BLaER1 (cell line): Measurements from ENCODE around the gene MPPED1.

Source experiments
- H3K27ac ChIP-seq: shearing (Covaris generic); formaldehyde crosslinking; 2 replicates; pipeline ENCODE4 v1.8.1; 2022
- H3K27me3 ChIP-seq: shearing (Covaris generic); formaldehyde crosslinking; 2 replicates; pipeline ENCODE4 v1.8.1; 2022
- H3K36me3 ChIP-seq: shearing (Covaris generic); formaldehyde crosslinking; 2 replicates; pipeline ENCODE4 v1.8.1; 2022
- H3K4me1 ChIP-seq: shearing (Covaris generic); formaldehyde crosslinking; 2 replicates; pipeline ENCODE4 v1.8.1; 2022
- H3K4me2 ChIP-seq: shearing (Covaris generic); formaldehyde crosslinking; 2 replicates; pipeline ENCODE4 v1.8.1; 2022
- H3K4me3 ChIP-seq: shearing (Covaris generic); formaldehyde crosslinking; 2 replicates; pipeline ENCODE4 v1.8.1; 2022
- H3K9ac ChIP-seq: shearing (Covaris generic); formaldehyde crosslinking; 2 replicates; pipeline ENCODE4 v1.8.1; 2022
- H3K9me3 ChIP-seq: shearing (Covaris generic); formaldehyde crosslinking; 2 replicates; pipeline ENCODE4 v1.8.1; 2022
- H4K20me1 ChIP-seq: shearing (Covaris generic); formaldehyde crosslinking; 2 replicates; pipeline ENCODE4 v1.8.1; 2022
- Cebpa-rat ChIP-seq: shearing (Covaris generic); IDR thresholded peaks from 2 replicates; pipeline ENCODE4 v1.8.1; 2022

MPPED1 gene

DNA sequence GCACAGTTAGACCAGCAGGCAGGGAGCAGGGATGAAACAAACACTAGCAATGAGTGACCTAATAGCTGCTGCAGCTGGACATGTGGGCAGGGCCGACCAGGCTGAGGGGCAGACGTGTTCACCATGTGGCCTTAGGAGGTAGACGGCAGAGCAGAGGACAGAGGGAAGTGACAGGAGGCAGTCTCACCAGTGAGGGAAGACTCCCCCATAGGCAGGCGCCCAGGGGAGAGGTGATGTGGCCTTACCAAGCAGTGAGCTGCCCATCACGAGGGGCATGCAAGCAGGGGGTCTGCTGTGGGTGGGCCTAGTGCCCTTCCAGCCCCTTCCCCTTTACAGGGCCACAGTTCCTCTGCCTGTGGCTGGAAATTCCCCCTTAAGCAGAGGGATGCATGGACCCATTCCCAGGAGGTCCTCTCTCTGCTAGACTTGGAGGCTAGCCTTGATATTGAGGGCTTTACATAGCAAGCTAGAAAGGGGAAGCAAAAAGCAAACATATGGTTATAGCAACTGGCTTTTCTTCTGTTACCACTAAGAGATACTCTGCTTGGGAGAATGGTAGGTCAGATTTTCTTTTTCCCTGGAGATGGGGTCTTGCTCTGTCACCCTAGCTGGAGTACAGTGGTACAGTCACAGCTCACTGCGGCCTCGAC is 67.6 kb downstream of the MPPED1 start:
- Histone ChIP-seq H3K27ac (peak overlapping the region; percentile 83), H3K4me1 (peaks cover 53% of the 10 kb centered on the region), H3K27me3 (no peaks in the 10 kb centered on the region), H3K9me3 (no peaks in the 10 kb centered on the region), H4K20me1 (no peaks in the 10 kb centered on the region), H3K9ac (peak overlapping the region; percentile 35), H3K4me2 (peak overlapping the region; percentile 92), H3K4me3 (no peak overlapping the region), H3K36me3 (no peaks in the 10 kb centered on the region)
- TF ChIP-seq Cebpa-rat = no peak

DNA sequence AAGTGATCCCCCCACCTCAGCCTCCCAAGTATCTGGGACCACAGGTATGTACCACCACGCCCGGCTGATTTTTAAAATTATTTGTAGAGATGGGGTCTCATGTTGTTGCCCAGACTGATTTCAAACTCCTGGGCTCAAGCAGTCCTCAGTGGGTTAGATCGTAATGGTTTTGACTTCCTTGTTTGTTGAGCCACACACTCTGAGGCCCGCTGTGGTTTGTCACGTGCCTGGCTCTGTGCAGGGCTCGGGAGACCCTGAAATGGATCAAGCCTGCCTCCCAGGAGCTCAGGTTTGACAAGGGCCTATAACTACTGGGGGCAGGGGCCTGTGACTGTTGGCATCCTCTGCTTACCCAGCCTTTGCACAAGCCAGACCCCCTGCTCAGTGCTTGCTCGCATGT is 68.1 kb downstream of the MPPED1 start:
- Histone ChIP-seq H4K20me1 (no peaks in the 10 kb centered on the region), H3K27me3 (no peaks in the 10 kb centered on the region), H3K9ac (peak overlapping the region; percentile 35), H3K4me1 (peaks cover 53% of the 10 kb centered on the region), H3K9me3 (no peaks in the 10 kb centered on the region), H3K4me3 (no peak overlapping the region), H3K4me2 (peak overlapping the region; percentile 92), H3K27ac (peak overlapping the region; percentile 83), H3K36me3 (no peaks in the 10 kb centered on the region)
- TF ChIP-seq Cebpa-rat = no peak

DNA sequence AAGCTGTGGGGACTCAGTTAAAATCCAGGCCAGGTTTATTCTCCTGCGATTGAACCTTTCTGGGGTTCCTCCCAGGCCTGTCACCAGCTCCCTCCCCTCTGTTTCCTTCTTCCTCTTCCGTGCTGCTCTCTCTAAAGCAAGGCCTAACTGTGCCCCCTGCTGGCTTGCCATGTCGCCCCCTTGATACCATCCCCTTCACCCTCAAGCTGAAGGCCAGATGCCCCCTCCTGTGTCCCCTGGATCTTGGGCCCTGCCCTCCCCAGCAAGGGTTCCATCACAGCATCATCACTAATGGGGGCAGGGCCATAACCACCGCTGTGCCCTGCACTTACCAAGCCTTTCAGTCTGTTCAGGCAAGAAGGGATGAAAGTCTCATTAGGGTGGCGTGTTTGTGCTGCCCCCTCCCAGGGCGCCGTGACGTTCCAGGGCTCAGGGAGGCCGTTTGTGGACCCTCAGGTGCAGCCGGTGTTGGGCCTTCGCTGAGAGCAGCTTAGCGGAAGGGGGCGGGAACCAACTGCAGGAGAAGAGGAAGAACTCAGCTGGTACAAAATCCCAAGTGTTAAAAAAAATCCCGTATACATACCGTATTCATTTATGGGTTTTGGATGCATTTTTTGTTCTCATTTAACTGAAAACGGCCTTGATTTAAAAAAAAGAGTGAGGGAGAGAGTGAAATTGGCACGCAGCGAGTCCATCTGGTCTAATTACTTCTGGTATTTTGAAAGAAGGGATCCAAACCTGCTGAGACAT is 69.9 kb downstream of the MPPED1 start:
- Histone ChIP-seq H3K36me3 (no peaks in the 10 kb centered on the region), H3K4me3 (peak overlapping the region; percentile 58), H3K9me3 (no peaks in the 10 kb centered on the region), H3K9ac (peak overlapping the region; percentile 72), H4K20me1 (no peaks in the 10 kb centered on the region), H3K4me2 (peak overlapping the region; percentile 92), H3K4me1 (peaks cover 53% of the 10 kb centered on the region), H3K27ac (peak overlapping the region; percentile 83), H3K27me3 (no peaks in the 10 kb centered on the region)
- no peak for TF ChIP-seq Cebpa-rat

GRCh38 chr22:43482318-43482625 is 70.5 kb downstream of the MPPED1 start:
- Histone ChIP-seq H3K36me3 (no peaks in the 10 kb centered on the region), H3K27me3 (no peaks in the 10 kb centered on the region), H3K9ac (peak overlapping the region; percentile 72), H3K4me3 (peak overlapping the region; percentile 58; the same call in 1 of the 2 replicates), H4K20me1 (no peaks in the 10 kb centered on the region), H3K4me1 (peaks cover 53% of the 10 kb centered on the region), H3K9me3 (no peaks in the 10 kb centered on the region), H3K4me2 (peak overlapping the region; percentile 92), H3K27ac (peak overlapping the region; percentile 83)
- TF ChIP-seq Cebpa-rat = no peak

DNA sequence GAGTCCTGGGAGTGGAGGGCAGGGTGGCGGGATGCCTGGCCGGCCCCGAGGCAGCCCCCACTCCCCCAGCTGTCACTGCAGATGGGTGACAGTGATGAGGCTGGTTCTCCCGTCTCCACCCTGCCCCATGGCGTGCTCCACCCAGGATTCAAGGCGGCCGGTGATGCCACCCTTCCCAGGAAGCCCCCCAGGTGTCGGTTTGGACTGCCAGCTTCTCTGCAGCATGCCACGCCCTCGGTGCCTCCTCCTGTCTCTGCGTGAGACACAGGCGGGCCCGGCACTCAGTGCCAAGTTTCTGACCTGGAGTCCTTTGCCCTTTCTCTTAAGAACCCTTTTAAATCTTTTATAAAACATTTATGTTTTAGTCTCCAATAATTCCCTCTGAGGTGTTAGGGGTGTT is 71.5 kb downstream of the MPPED1 start:
- Histone ChIP-seq H3K9ac (no peak overlapping the region), H3K9me3 (no peaks in the 10 kb centered on the region), H4K20me1 (no peaks in the 10 kb centered on the region), H3K4me1 (peaks cover 51% of the 10 kb centered on the region), H3K36me3 (no peaks in the 10 kb centered on the region), H3K27me3 (no peaks in the 10 kb centered on the region), H3K4me2 (no peak overlapping the region), H3K4me3 (no peak overlapping the region), H3K27ac (no peak overlapping the region)
- no peak for TF ChIP-seq Cebpa-rat

DNA sequence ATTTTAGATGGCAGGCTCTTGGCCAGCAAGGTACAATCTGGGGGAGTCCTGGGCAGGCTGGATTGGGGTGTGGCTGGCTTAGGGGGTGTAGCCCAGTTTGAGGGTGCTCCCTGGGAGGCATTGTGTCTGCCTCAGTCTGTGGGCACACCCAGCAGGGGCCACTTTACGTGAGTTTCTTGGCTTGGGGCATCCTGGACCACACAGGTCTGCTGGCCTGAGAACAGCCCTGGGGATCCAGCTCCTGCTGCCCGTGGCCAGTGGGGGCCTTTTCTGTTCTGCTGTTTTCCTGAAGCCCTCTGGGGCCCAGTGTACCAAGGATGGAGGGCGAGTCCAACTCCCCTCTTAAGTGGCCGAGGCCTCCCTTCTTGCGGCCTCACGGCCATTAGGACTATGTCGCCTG is 71.9 kb downstream of the MPPED1 start:
- no peaks in the 10 kb centered on the region for H3K36me3 ChIP-seq
- no peak overlapping the region for H3K27ac ChIP-seq
- TF ChIP-seq Cebpa-rat = no peak
- H3K9ac ChIP-seq = no peak overlapping the region
- H3K4me3 ChIP-seq = no peak overlapping the region
- no peaks in the 10 kb centered on the region for H4K20me1 ChIP-seq
- peaks cover 47% of the 10 kb centered on the region for H3K4me1 ChIP-seq
- no peaks in the 10 kb centered on the region for H3K9me3 ChIP-seq
- no peak overlapping the region for H3K4me2 ChIP-seq
- no peaks in the 10 kb centered on the region for H3K27me3 ChIP-seq

- Histone ChIP-seq H3K9me3 (no peaks in the 10 kb centered on the region), H3K27me3 (no peaks in the 10 kb centered on the region), H4K20me1 (no peaks in the 10 kb centered on the region), H3K36me3 (no peaks in the 10 kb centered on the region), H3K4me3 (no peak overlapping the region), H3K4me2 (no peak overlapping the region), H3K9ac (no peak overlapping the region), H3K4me1 (peaks cover 41% of the 10 kb centered on the region), H3K27ac (0 out of 2 replicates have a peak overlapping the region, but pooled peaks have one; percentile 13)
- no peak for TF ChIP-seq Cebpa-rat
Measured at GRCh38 chr22:43484227-43484626, 72.4 kb downstream of the MPPED1 start.

DNA sequence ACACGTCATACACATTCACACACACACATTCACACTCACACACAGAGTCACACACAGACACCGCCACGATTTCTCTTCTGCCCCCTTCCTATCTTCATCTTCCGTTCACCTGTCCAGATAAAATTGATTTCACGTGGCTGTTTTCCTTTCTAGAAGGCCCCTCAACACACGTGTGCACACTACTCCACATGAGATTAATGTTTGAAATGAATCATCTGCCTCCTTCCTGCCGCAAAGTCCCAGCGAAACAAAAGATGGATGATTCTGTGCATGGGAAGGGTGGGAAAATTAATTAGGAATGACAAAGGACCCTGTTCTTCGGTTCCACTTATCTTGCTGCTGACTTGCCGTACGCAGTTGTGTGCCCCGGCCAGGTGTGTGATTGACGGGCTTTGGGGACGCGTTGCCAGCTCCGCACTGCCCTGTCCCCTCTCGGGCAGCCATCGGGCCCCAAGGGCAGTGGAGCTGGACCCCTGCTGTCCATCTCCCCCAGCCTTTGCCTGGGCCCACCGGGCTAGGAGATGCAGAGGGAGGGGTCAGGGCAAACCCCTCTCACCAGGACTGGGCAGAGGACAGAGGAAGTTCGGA is 73.8 kb downstream of the MPPED1 start:
- H3K9me3 ChIP-seq = no peaks in the 10 kb centered on the region
- no peak overlapping the region for H3K9ac ChIP-seq
- H3K4me3 ChIP-seq = no peak overlapping the region
- no peak overlapping the region for H3K27ac ChIP-seq
- no peaks in the 10 kb centered on the region for H4K20me1 ChIP-seq
- H3K36me3 ChIP-seq = no peaks in the 10 kb centered on the region
- peaks cover 27% of the 10 kb centered on the region for H3K4me1 ChIP-seq
- H3K27me3 ChIP-seq = no peaks in the 10 kb centered on the region
- H3K4me2 ChIP-seq = no peak overlapping the region
- no peak for TF ChIP-seq Cebpa-rat

DNA sequence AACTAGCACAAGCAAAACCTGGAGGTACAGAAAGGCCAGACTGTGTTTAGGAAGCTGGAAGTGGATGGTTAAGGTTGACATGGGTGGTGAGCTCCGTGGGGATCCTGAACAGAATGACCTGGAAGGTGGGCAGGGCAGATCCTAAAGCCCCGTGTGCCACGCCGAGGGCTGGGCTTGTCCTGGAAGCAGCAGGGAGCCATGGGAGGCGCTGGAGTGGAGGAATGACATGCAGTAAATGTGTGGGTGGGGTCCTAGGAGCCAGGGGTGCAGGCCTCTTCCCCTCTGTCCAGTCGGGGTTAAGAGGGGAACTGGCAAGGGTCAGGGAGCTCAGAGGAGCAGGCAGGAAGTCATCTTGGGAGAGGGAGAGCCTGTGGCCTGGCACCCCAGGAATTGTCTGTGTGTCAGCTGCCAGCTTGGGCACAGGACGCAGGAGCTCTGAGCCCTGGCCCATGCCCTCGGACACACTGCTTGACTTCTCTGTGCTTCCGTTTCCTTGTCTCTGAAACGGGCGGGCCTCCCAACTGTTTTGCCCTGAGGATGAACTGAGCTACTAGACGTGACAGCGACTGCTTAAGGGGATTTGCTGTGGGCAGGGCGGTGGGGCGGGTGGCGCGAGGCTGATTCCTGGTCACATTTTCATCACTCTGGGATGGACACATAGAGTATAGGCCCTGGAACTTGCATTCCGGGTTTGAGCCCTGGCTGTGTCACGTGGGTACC is 75.7 kb downstream of the MPPED1 start:
- no peaks in the 10 kb centered on the region for H4K20me1 ChIP-seq
- no peak for TF ChIP-seq Cebpa-rat
- H3K4me1 ChIP-seq = peaks cover 9% of the 10 kb centered on the region
- H3K9me3 ChIP-seq = no peaks in the 10 kb centered on the region
- no peaks in the 10 kb centered on the region for H3K36me3 ChIP-seq
- no peak overlapping the region for H3K27ac ChIP-seq
- H3K4me3 ChIP-seq = no peak overlapping the region
- H3K27me3 ChIP-seq = no peaks in the 10 kb centered on the region
- H3K4me2 ChIP-seq = no peak overlapping the region
- no peak overlapping the region for H3K9ac ChIP-seq
